ENCODE results near the gene NTN1.

The NTN1 gene

GRCh38 chr17:9056566-9056965 is 35.3 kb downstream of the NTN1 start:
- H3K4me1 ChIP-seq (ENCODE audit: insufficient read depth, low read length): peaks cover 4% of the 10 kb centered on the region
- peaks cover 2% of the 10 kb centered on the region for H3K9me3 ChIP-seq (ENCODE audit: low read length)
- H3K27me3 ChIP-seq (ENCODE audit: insufficient read depth, low read length): no peaks in the 10 kb centered on the region
- H3K4me3 ChIP-seq (ENCODE audit: low read length): no peak overlapping the region
- H2AFZ ChIP-seq (ENCODE audit: low read depth, low read length): no peak overlapping the region
- no peaks in the 10 kb centered on the region for H3K36me3 ChIP-seq (ENCODE audit: insufficient read depth, low read length)

GRCh38 chr17:9057310-9057709 is 36.0 kb downstream of the NTN1 start:
- H3K4me1 ChIP-seq (ENCODE audit: insufficient read depth, low read length): peaks cover 4% of the 10 kb centered on the region
- peaks cover 2% of the 10 kb centered on the region for H3K9me3 ChIP-seq (ENCODE audit: low read length)
- H2AFZ ChIP-seq (ENCODE audit: low read depth, low read length): no peak overlapping the region

GRCh38 chr17:9062399-9062902 is 41.1 kb downstream of the NTN1 start:
- Histone ChIP-seq H3K27me3 (ENCODE audit: insufficient read depth, low read length) (no peaks in the 10 kb centered on the region), H3K9me3 (ENCODE audit: low read length) (peaks cover 6% of the 10 kb centered on the region), H2AFZ (ENCODE audit: low read depth, low read length) (no peak overlapping the region), H3K36me3 (ENCODE audit: insufficient read depth, low read length) (no peaks in the 10 kb centered on the region), H3K4me1 (ENCODE audit: insufficient read depth, low read length) (no peaks in the 10 kb centered on the region), H3K4me3 (ENCODE audit: low read length) (no peak overlapping the region)

More at GRCh38 chr17:9057310-9057709, 36.0 kb downstream of the NTN1 start:
- Histone ChIP-seq H3K4me3 (ENCODE audit: low read length) (no peak overlapping the region), H3K36me3 (ENCODE audit: insufficient read depth, low read length) (no peaks in the 10 kb centered on the region), H3K27me3 (ENCODE audit: insufficient read depth, low read length) (no peaks in the 10 kb centered on the region)

GRCh38 chr17:9064311-9064834 is 43.1 kb downstream of the NTN1 start:
- Histone ChIP-seq H3K4me3 (ENCODE audit: low read length) (no peak overlapping the region), H3K4me1 (ENCODE audit: insufficient read depth, low read length) (no peaks in the 10 kb centered on the region), H3K9me3 (ENCODE audit: low read length) (peaks cover 6% of the 10 kb centered on the region), H3K27me3 (ENCODE audit: insufficient read depth, low read length) (no peaks in the 10 kb centered on the region), H2AFZ (ENCODE audit: low read depth, low read length) (no peak overlapping the region), H3K36me3 (ENCODE audit: insufficient read depth, low read length) (no peaks in the 10 kb centered on the region)

- peaks cover 9% of the 10 kb centered on the region for H3K9me3 ChIP-seq (ENCODE audit: low read length)
- no peak overlapping the region for H3K4me3 ChIP-seq (ENCODE audit: low read length)
- no peaks in the 10 kb centered on the region for H3K36me3 ChIP-seq (ENCODE audit: insufficient read depth, low read length)
- H3K4me1 ChIP-seq (ENCODE audit: insufficient read depth, low read length): no peaks in the 10 kb centered on the region
- H2AFZ ChIP-seq (ENCODE audit: low read depth, low read length): no peak overlapping the region
- H3K27me3 ChIP-seq (ENCODE audit: insufficient read depth, low read length): no peaks in the 10 kb centered on the region
These were observed 49.7 kb downstream of the NTN1 start for GRCh38 chr17:9071016-9071415.

GRCh38 chr17:9071811-9072498 is 50.6 kb downstream of the NTN1 start:
- Histone ChIP-seq H3K4me3 (ENCODE audit: low read length) (no peak overlapping the region), H3K36me3 (ENCODE audit: insufficient read depth, low read length) (no peaks in the 10 kb centered on the region), H2AFZ (ENCODE audit: low read depth, low read length) (no peak overlapping the region), H3K27me3 (ENCODE audit: insufficient read depth, low read length) (no peaks in the 10 kb centered on the region), H3K9me3 (ENCODE audit: low read length) (peaks cover 9% of the 10 kb centered on the region), H3K4me1 (ENCODE audit: insufficient read depth, low read length) (no peaks in the 10 kb centered on the region)

GRCh38 chr17:9072696-9073339 is 51.5 kb downstream of the NTN1 start:
- Histone ChIP-seq H3K27me3 (ENCODE audit: insufficient read depth, low read length) (no peaks in the 10 kb centered on the region), H3K4me3 (ENCODE audit: low read length) (no peak overlapping the region), H3K4me1 (ENCODE audit: insufficient read depth, low read length) (no peaks in the 10 kb centered on the region), H2AFZ (ENCODE audit: low read depth, low read length) (no peak overlapping the region), H3K9me3 (ENCODE audit: low read length) (peaks cover 9% of the 10 kb centered on the region), H3K36me3 (ENCODE audit: insufficient read depth, low read length) (no peaks in the 10 kb centered on the region)

- peaks cover 9% of the 10 kb centered on the region for H3K9me3 ChIP-seq (ENCODE audit: low read length)
- no peaks in the 10 kb centered on the region for H3K4me1 ChIP-seq (ENCODE audit: insufficient read depth, low read length)
- no peak overlapping the region for H2AFZ ChIP-seq (ENCODE audit: low read depth, low read length)
- no peaks in the 10 kb centered on the region for H3K36me3 ChIP-seq (ENCODE audit: insufficient read depth, low read length)
- no peak overlapping the region for H3K4me3 ChIP-seq (ENCODE audit: low read length)
- H3K27me3 ChIP-seq (ENCODE audit: insufficient read depth, low read length): no peaks in the 10 kb centered on the region
These were observed 52.8 kb downstream of the NTN1 start for GRCh38 chr17:9074131-9074530.

GRCh38 chr17:9079461-9080103 is 58.3 kb downstream of the NTN1 start:
- Histone ChIP-seq H3K36me3 (ENCODE audit: insufficient read depth, low read length) (no peaks in the 10 kb centered on the region), H3K4me3 (ENCODE audit: low read length) (no peak overlapping the region), H3K9me3 (ENCODE audit: low read length) (no peaks in the 10 kb centered on the region), H2AFZ (ENCODE audit: low read depth, low read length) (no peak overlapping the region), H3K27me3 (ENCODE audit: insufficient read depth, low read length) (no peaks in the 10 kb centered on the region), H3K4me1 (ENCODE audit: insufficient read depth, low read length) (no peaks in the 10 kb centered on the region)

- H3K4me3 ChIP-seq (ENCODE audit: low read length): no peak overlapping the region
- no peaks in the 10 kb centered on the region for H3K9me3 ChIP-seq (ENCODE audit: low read length)
- H2AFZ ChIP-seq (ENCODE audit: low read depth, low read length): no peak overlapping the region
- no peaks in the 10 kb centered on the region for H3K36me3 ChIP-seq (ENCODE audit: insufficient read depth, low read length)
- H3K4me1 ChIP-seq (ENCODE audit: insufficient read depth, low read length): no peaks in the 10 kb centered on the region
- H3K27me3 ChIP-seq (ENCODE audit: insufficient read depth, low read length): no peaks in the 10 kb centered on the region
These were observed 59.1 kb downstream of the NTN1 start for GRCh38 chr17:9080296-9080914.

GRCh38 chr17:9080983-9081382 is 59.7 kb downstream of the NTN1 start:
- Histone ChIP-seq H3K4me3 (ENCODE audit: low read length) (no peak overlapping the region), H3K36me3 (ENCODE audit: insufficient read depth, low read length) (no peaks in the 10 kb centered on the region), H2AFZ (ENCODE audit: low read depth, low read length) (no peak overlapping the region), H3K27me3 (ENCODE audit: insufficient read depth, low read length) (no peaks in the 10 kb centered on the region), H3K4me1 (ENCODE audit: insufficient read depth, low read length) (no peaks in the 10 kb centered on the region), H3K9me3 (ENCODE audit: low read length) (no peaks in the 10 kb centered on the region)

GRCh38 chr17:9086577-9086976 is 65.3 kb downstream of the NTN1 start:
- Histone ChIP-seq H3K9me3 (ENCODE audit: low read length) (peaks cover 9% of the 10 kb centered on the region), H3K36me3 (ENCODE audit: insufficient read depth, low read length) (no peaks in the 10 kb centered on the region), H3K27me3 (ENCODE audit: insufficient read depth, low read length) (no peaks in the 10 kb centered on the region), H2AFZ (ENCODE audit: low read depth, low read length) (no peak overlapping the region), H3K4me1 (ENCODE audit: insufficient read depth, low read length) (no peaks in the 10 kb centered on the region), H3K4me3 (ENCODE audit: low read length) (no peak overlapping the region)

- no peaks in the 10 kb centered on the region for H3K36me3 ChIP-seq (ENCODE audit: insufficient read depth, low read length)
These were observed 66.6 kb downstream of the NTN1 start for GRCh38 chr17:9087921-9088320.

More at GRCh38 chr17:9087921-9088320, 66.6 kb downstream of the NTN1 start:
- no peaks in the 10 kb centered on the region for H3K4me1 ChIP-seq (ENCODE audit: insufficient read depth, low read length)
- H2AFZ ChIP-seq (ENCODE audit: low read depth, low read length): no peak overlapping the region
- H3K4me3 ChIP-seq (ENCODE audit: low read length): no peak overlapping the region
- peaks cover 9% of the 10 kb centered on the region for H3K9me3 ChIP-seq (ENCODE audit: low read length)
- H3K27me3 ChIP-seq (ENCODE audit: insufficient read depth, low read length): no peaks in the 10 kb centered on the region

All from neuron (in vitro differentiated cells).